HG03432 (cell line): ENCODE data around the gene OSM.
"Not testable (repeated sequence)": the region's sequence is repeated elsewhere in the genome, so short reads cannot be mapped to it uniquely, and the experiment has no call there.

ENCODE experiments used
- ATAC-seq: cut with Tn5 transposase; IDR thresholded peaks from one replicate; pipeline ENCODE4 v1.9.1; 2021; ENCODE audit warnings: mild to moderate bottlenecking, moderate library complexity; ENCODE audit not compliant: unreplicated experiment

Gene OSM

DNA sequence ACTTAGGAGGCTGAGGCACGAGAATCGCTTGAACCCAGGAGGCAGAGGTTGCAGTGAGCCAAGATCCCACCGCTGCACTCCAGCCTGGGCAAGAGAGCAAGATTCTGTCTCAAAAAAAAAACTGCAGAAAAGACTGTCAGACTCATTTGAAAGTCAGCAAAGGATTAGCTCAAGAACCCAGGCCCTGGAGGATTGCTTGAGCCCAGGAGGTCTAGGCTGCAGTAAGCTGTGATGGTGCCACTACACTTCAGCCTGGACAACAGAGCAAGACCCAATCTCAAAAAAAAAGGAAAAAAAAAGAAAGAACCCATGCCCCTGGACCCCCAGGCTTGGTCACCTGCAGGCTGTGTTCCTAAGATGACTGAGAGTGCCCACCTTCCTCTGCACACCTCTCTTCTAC is 36.3 kb downstream of the OSM start:
- ATAC-seq, result no peak

GRCh38 chr22:30228509-30229359 is 37.9 kb downstream of the OSM start:
- ATAC-seq, result no peak

GRCh38 chr22:30227438-30228228 is 39.0 kb downstream of the OSM start:
- no peak for ATAC-seq

- ATAC-seq, result no peak
Measured at GRCh38 chr22:30226192-30226832, 40.3 kb downstream of the OSM start.

DNA sequence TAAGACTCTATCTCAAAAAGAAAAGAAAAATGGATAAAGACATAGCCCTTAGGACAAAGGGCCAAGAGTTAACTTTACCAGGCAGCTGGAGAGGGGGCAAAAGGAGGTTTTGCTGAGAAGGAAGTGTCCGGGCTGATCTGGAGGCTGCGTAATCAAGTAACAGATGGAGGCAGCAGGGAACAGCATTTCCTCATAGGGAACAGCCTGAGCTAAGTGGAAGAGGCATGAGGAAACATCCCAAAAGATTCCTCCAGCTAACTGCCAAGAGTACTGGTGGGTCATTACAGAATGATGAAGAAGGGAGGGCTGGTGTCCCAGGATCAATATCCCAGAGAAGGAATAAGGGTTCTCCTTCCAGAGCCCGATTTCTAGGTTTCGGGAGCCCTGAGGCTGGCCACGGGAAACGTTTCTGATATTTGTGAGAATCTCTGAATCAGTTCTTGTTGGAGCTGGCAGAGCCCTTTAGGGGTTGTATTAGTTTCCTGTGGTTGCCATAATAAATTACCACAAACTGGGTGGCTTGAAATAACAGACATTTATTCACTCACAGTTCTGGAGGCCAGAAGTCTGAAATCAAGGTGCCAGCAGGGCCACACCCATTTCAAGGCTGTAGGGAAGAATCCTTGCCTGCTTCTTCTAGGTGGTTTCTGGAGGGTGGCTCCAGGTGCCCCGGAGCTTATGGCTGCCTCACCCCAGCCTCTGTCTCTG is 41.3 kb downstream of the OSM start:
- no peak for ATAC-seq

GRCh38 chr22:30224161-30224857 is 42.3 kb downstream of the OSM start:
- ATAC-seq, result no peak

DNA sequence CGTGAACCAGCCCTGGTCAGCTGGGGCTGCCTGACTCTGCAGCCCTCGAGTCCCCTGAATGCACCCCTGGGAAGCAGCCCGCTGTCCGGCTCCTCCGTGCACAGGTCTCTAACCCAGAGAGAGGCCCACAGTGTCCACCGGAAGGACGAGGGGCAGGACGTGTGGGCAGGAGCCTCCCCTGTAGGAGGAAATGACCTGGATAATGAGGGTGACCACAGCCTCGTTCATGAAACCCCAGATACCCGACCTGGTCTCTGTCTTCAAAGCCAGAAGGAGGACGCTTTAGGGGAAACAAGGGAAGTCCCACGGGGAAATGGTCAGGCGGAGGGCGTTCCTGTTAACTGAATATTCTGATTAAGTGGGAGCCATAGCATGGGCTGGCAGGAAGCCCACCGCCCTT is 43.3 kb downstream of the OSM start:
- ATAC-seq, result no peak

DNA sequence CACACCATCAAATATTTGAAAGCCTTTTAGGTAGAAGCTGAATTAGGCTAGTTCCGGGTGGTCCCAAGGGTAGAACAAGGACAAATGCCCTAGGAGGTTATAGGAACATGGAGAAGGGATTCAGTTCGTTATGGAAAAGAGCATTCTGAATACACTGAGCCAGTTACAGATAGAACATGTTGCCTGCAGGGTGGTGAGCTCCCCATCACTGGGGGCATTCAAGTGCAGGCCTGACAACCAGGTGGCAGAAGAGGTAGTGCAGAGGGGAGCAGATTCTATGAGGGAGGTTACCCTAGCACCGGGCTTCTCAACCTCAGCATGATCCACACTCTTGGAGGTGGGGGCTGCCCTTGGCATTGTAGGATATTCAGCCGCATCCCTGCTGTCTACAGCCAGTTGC is 44.3 kb downstream of the OSM start:
- no peak for ATAC-seq

GRCh38 chr22:30221121-30221992 is 45.3 kb downstream of the OSM start:
- ATAC-seq, result no peak

GRCh38 chr22:30220338-30221012 is 46.2 kb downstream of the OSM start:
- ATAC-seq, result no peak

DNA sequence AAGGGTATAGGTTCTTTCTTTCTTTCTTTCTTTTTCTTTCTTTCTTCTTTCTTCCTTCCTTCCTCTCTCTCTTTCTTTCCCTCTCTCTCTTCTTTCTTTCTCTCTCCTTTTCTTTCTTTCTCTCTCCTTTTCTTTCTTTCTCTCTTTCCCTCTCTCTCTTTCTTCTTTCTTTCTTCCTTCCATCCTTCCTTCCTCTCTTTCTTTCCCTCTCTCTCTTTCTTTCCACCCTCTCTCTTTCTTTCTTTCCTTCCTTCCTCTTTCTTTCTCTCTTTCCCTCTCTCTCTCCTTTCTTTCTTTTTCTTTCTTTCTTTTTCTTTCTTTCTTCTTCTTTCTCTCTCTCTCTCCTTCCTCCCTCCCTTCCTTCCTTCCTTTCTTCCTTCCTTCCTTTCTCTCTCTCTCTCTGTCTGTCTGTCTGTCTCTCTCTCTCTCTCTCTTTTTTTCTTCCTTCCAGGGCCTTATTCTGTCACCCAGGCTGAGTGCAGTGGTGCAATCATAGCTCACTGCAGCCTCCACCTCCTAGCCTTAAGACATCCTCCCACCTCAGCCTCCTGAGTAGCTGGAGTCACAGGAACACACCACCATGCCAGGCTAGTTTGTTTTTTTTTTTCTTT is 46.9 kb downstream of the OSM start:
- ATAC-seq, result no peak

DNA sequence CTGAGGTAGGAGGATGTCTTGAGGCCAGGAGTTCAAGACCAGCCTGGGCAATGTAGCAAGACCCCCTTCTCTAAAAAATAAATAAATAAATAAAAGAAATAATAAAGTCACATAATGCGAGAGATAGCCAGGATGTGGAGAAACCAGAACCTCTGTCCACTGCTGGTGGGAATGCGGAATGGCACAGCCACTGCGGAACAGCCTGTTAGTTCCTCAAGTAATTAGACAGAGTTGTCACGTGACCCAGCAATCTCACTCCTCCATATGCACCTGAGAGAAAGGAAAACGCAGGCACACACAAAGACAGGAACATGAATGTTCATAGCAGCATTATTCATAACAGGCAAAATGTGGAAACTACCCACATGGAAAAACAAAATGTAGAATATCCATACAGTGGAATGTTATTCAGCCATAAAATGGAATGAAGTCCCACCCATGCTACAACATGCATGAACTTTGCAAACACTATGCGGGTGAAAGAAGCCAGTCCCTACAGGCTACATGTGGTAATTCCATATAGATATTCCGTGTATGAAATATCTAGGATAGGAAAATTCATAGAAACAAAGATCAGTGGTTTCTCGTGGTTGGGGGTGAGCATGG is 47.5 kb downstream of the OSM start:
- ATAC-seq, result no peak

DNA sequence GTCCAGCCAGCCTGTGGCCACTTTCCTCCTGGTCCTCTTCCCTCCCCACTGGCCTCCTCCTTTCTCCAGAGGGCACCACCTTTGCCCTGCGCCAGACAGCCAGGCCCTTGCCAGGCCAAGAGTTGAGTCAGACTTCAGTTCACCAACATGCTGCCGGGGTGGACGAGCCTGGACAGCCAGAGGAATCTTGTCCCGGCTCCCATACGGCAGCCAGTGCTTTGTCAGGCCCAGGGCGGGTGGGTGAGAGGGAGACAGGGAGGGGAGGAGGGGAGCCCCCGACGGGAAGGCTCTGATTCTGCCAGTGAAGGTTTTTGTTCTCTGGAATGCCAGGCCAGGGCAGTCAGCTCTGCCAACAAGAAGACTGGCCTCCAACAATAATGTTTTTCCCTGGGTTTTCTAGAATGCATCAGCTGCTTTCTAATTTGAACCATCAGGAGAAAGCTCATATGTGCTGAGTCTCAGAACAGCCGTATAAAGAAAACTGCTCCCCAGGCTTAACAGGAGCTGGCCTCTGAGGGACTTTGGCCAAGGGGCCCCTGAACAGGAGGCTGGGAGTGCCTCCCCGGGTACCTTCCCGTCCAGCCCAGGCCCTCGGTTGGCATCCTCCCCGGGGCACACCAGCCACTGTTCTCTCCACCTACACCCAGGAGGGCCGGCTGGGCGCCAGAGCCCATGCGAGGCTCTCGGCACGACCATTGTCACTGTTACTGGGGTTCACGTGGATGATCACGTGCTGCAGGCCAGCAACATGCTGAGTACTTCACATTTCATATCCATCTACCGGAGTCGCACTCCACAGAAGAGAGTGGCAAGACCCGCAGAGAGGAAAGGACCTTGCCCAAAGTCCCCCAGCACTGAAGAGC is 48.7 kb downstream of the OSM start:
- no peak for ATAC-seq

GRCh38 chr22:30216710-30217109 is 49.9 kb downstream of the OSM start:
- no peak for ATAC-seq

GRCh38 chr22:30216272-30216671 is 50.4 kb downstream of the OSM start:
- not testable (repeated sequence) for ATAC-seq

GRCh38 chr22:30214703-30215407 is 51.8 kb downstream of the OSM start:
- ATAC-seq, result no peak
